ENCODE data around the gene WDR17. TPM values are rescaled to one million over a fixed set of nuclear protein-coding genes. Genes with fewer than 3 reads are reported as not detected.

WDR17 gene
- total RNA-seq, 2 experiments from 2014 or later = 0.83 to 0.87 TPM

DNA sequence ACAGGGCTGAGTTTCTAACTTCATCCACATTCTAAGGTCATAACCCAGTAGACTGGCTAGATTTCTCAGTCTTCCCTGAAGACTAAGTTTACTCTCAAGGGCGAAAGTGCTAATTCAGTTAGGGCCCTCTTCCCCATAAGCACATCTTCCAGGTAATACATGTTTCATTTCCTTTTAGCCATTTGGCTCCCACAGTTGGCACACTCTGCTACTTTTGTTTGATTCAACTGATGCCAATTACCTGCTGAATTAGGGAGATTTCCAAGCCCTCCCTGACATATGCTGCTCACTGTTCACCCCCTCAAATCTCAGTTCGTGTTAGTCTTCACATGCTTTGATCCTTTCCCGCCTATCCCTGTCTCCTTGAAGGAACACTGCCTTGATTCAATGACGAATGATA is 17.0 kb upstream of the WDR17 start:
- peaks cover 3% of the 10 kb centered on the region for H3K4me1 Mint-ChIP-seq
- no peaks in the 10 kb centered on the region for H3K36me3 Mint-ChIP-seq (ENCODE audit: low read depth)
- no peak overlapping the region for H3K4me3 Mint-ChIP-seq
- H3K27me3 Mint-ChIP-seq = peaks cover 1% of the 10 kb centered on the region
- POLR2A ChIA-PET = no interaction called here
- H3K27ac Mint-ChIP-seq = no peak overlapping the region
- no peak for DNase-seq
- CTCF ChIA-PET = no interaction called here
- no peaks in the 10 kb centered on the region for H3K9me3 Mint-ChIP-seq

DNA sequence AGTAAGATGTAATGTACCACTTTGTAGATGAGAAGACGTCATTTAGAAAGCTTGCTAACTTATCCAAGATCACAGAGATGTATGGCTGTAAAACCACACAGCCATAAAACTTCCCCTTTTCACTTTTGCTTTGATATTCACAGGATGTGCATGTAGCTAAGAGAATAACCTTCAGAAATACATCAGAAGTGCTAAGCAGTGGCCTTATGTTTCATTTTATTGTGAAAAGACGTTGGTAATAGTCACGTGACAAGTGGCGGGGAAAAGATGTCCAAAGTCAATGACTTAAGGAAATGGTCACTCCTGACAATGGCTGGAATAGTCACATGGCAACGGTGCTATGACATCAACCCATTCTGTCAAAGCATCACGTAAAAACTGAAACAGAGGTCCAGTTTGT is 12.9 kb upstream of the WDR17 start:
- Mint-ChIP-seq H3K9me3 (no peaks in the 10 kb centered on the region), H3K36me3 (ENCODE audit: low read depth) (no peaks in the 10 kb centered on the region), H3K27me3 (no peaks in the 10 kb centered on the region), H3K4me1 (peaks cover 3% of the 10 kb centered on the region), H3K4me3 (no peak overlapping the region), H3K27ac (no peak overlapping the region)
- ChIA-PET CTCF (no interaction called here), POLR2A (no interaction called here)
- no peak for DNase-seq

DNA sequence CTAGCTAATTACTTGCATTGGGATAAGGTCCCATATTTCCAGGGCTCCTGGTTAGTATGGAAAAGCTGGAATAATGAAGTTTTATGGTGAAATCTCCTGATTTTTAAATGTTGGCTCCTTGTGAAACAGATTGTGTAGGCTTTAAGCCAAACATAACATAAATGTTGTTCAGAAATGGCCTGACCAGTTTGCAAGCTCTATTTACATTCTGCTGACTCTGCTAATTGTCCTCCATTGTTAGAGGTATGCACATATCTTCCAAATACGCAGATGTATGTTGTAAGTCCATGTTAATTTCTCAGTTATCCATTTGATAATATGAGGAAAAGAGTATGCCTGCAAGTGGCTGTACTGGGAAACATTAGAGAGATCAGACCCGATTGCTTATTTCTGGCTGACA is 11.9 kb upstream of the WDR17 start:
- H3K27me3 Mint-ChIP-seq = no peaks in the 10 kb centered on the region
- no peak overlapping the region for H3K4me3 Mint-ChIP-seq
- DNase-seq = no peak
- peaks cover 3% of the 10 kb centered on the region for H3K4me1 Mint-ChIP-seq
- ChIA-PET CTCF (interaction anchor here (0.6 kb wide), 1 partner anchor 9 kb away, joined by 3 read pairs; no protein-coding TSS in a partner anchor), POLR2A (no interaction called here)
- no peak overlapping the region for H3K27ac Mint-ChIP-seq
- H3K9me3 Mint-ChIP-seq = no peaks in the 10 kb centered on the region
- no peaks in the 10 kb centered on the region for H3K36me3 Mint-ChIP-seq (ENCODE audit: low read depth)

DNA sequence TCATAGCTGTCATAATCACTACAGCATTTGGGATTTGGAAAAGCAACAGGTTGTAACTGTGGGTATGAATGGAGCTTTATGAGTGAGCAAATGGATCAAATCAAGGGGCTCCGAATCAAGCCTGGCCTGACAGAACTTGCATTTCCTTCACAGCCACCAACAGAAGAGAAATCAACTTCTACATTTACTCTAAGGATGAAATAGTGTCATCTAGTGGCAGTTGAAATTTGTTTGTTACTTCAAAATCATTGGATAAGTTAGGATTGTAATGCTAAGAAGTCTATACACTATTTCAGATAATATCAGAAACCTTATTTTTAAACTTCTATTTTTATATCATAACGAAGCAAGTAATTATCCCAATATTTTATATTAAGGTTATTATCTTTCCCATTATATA is 10.7 kb upstream of the WDR17 start:
- ChIA-PET CTCF (no interaction called here), POLR2A (no interaction called here)
- DNase-seq = no peak
- Mint-ChIP-seq H3K27ac (no peak overlapping the region), H3K36me3 (ENCODE audit: low read depth) (no peaks in the 10 kb centered on the region), H3K4me1 (peaks cover 3% of the 10 kb centered on the region), H3K27me3 (peaks cover 3% of the 10 kb centered on the region), H3K4me3 (no peak overlapping the region), H3K9me3 (no peaks in the 10 kb centered on the region)

DNA sequence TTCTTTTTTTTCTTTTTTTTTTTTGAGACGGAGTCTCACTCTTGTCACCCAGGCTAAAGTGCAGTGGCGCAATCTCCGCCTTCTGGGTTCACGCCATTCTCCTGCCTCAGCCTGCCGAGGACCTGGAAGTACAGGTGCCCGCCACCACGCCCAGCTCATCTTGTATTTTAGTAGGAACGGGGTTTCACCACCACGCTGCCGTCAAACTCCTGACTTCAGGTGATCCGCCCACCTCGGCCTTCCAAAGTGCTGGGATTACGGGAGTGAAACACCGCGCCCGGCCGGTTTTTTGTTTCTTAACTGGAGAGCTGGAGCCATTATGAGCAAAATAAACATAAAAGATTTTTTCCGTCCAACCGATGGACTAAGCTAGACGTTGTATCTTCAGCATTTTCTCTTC is 1.9 kb upstream of the WDR17 start:
- Mint-ChIP-seq H3K27ac (no peak overlapping the region), H3K4me1 (peaks cover 12% of the 10 kb centered on the region), H3K9me3 (no peaks in the 10 kb centered on the region), H3K27me3 (peaks cover 32% of the 10 kb centered on the region), H3K36me3 (ENCODE audit: low read depth) (no peaks in the 10 kb centered on the region), H3K4me3 (no peak overlapping the region)
- ChIA-PET CTCF (no interaction called here), POLR2A (no interaction called here)
- no peak for DNase-seq

DNA sequence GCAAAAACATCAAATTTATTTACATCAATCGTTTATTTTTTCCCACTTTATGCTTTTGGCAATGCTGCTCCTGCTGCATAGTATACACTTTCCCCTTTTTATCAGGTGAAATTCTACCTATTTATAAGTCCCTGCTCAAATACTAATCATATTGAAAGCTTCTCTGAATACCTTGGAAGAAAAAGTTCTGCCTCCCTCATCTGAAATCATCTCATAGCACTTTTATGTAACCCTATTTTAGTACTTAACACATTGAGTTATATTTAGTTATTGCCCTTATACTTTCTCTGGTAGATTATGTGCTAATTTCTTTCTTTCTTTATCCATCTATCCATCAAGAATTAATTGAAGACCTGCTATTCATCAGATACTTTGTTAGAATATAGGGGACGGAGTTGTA is 1.1 kb upstream of the WDR17 start:
- CTCF ChIA-PET = no interaction called here
- H3K4me3 Mint-ChIP-seq = no peak overlapping the region
- peaks cover 32% of the 10 kb centered on the region for H3K27me3 Mint-ChIP-seq

DNA sequence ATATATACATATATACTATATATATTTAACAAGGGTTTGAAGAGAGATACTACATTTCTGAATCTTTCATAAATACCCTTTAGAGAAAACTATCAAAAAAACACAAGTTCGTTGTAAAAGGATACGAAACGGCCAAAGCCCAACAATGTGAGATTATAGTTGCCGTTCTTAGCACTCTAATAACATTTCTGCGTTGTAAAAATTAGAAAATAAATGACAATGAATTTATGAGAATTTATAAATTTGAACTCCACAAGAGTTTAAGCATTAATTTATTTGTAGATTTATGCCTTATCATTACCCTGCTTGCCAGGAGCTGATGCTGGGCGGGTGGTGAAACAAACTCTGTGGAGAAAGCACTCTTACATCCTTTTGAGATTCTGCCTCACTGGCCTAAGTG is 1.1 kb downstream of the WDR17 start:
- ChIA-PET POLR2A (no interaction called here), CTCF (no interaction called here)
- Mint-ChIP-seq H3K4me1 (peaks cover 12% of the 10 kb centered on the region), H3K4me3 (no peak overlapping the region), H3K27ac (no peak overlapping the region), H3K9me3 (no peaks in the 10 kb centered on the region), H3K27me3 (peaks cover 22% of the 10 kb centered on the region), H3K36me3 (ENCODE audit: low read depth) (no peaks in the 10 kb centered on the region)
- no peak for DNase-seq

More for the DNA sequence above, 1.1 kb upstream of the WDR17 start:
- Mint-ChIP-seq H3K4me1 (peaks cover 12% of the 10 kb centered on the region), H3K27ac (no peak overlapping the region), H3K9me3 (no peaks in the 10 kb centered on the region), H3K36me3 (ENCODE audit: low read depth) (no peaks in the 10 kb centered on the region)
- no peak for DNase-seq
- POLR2A ChIA-PET = no interaction called here

DNA sequence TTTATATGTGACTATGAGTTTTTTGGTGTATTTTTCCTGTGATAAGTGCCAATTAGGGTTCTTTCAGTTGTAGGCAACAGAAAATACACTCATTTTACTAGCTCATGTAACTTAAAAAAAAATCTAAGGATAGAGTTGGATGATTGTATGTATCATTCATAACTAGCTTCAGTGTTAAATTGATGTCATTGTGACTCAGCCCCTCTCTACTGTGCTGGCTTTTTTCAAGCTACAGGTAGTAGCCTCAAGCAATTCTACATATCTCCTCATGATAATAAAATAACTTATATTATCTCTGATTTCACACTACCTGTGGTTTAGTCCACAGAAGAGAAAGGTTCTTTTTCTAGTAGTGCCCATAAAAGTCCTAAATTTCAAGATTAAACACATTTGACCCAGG is 11.9 kb downstream of the WDR17 start:
- H3K4me1 Mint-ChIP-seq = no peaks in the 10 kb centered on the region
- POLR2A ChIA-PET = no interaction called here
- H3K27me3 Mint-ChIP-seq = peaks cover 3% of the 10 kb centered on the region
- H3K36me3 Mint-ChIP-seq (ENCODE audit: low read depth) = no peaks in the 10 kb centered on the region
- H3K9me3 Mint-ChIP-seq = no peaks in the 10 kb centered on the region
- CTCF ChIA-PET = no interaction called here
- H3K4me3 Mint-ChIP-seq = no peak overlapping the region
- H3K27ac Mint-ChIP-seq = no peak overlapping the region
- no peak for DNase-seq

DNA sequence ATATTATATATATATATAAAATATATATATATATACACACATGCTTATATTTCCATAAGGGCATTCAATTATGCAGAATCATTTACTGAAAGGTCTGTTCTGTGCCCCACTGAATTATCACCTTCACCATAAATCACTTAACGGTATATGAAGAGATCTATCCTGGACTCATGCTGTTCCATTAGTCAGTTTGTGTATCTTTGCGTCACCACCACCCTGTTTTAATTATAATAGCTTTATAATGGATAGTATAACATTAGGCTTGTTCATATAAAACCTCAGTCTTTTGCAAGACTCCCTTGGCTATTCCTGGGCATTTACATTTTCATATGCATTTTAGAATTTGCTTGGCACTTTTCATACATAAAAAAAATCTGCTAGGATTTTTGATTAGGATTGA is 19.1 kb downstream of the WDR17 start:
- CTCF ChIA-PET = no interaction called here
- POLR2A ChIA-PET = no interaction called here
- H3K4me3 Mint-ChIP-seq = no peak overlapping the region
- H3K27me3 Mint-ChIP-seq = no peaks in the 10 kb centered on the region
- DNase-seq = no peak
- no peaks in the 10 kb centered on the region for H3K9me3 Mint-ChIP-seq
- H3K36me3 Mint-ChIP-seq (ENCODE audit: low read depth) = no peaks in the 10 kb centered on the region
- H3K4me1 Mint-ChIP-seq = no peaks in the 10 kb centered on the region
- no peak overlapping the region for H3K27ac Mint-ChIP-seq

DNA sequence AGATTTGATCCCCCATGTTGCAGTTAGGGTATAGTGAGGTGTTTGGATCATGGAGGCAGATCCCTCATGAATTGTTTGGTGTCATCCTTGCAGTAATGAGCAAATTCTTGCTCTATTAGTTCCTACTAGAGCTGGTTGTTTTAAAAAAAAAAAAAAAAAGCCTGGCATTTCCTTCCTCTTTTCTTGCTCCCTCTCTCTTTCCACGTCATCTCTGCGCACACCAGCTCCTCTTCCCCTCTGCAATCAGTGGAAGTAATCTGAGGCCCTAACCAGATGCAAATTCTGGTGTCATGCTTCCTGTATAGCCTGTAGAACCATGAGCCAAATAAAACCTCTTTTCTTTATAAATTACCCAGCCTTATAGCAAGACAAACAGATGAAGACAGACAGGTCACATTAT is 24.5 kb downstream of the WDR17 start:
- CTCF ChIA-PET = no interaction called here
- no peak overlapping the region for H3K27ac Mint-ChIP-seq

DNA sequence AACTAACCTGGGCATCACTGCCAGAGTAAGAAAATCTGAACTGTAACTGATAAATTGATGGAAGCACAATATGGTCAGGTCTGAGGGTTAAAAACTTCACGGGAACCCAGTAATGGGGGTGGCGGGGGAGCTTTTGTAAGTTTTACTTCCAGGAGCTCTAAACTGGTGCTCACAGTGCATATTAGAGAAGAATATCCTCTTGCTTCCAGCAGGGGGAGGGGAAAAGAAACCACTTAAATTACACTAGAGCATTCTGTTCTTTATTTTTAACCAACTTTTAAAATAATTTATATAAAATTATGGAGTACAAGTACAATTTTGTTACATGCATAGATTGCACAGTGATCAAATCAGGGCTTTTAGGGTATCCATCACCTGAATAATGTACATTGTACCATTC is 33.7 kb downstream of the WDR17 start:
- H3K27ac Mint-ChIP-seq = no peak overlapping the region
- POLR2A ChIA-PET = no interaction called here
- H3K36me3 Mint-ChIP-seq (ENCODE audit: low read depth) = no peaks in the 10 kb centered on the region
- CTCF ChIA-PET = no interaction called here
- H3K9me3 Mint-ChIP-seq = no peaks in the 10 kb centered on the region
- H3K4me1 Mint-ChIP-seq = no peaks in the 10 kb centered on the region
- DNase-seq = no peak
- H3K4me3 Mint-ChIP-seq = no peak overlapping the region
- peaks cover 2% of the 10 kb centered on the region for H3K27me3 Mint-ChIP-seq

More for the DNA sequence above, 24.5 kb downstream of the WDR17 start:
- no peak for DNase-seq
- POLR2A ChIA-PET = no interaction called here
- H3K27me3 Mint-ChIP-seq = peaks cover 2% of the 10 kb centered on the region
- no peaks in the 10 kb centered on the region for H3K36me3 Mint-ChIP-seq (ENCODE audit: low read depth)
- H3K9me3 Mint-ChIP-seq = no peaks in the 10 kb centered on the region
- no peak overlapping the region for H3K4me3 Mint-ChIP-seq
- no peaks in the 10 kb centered on the region for H3K4me1 Mint-ChIP-seq

DNA sequence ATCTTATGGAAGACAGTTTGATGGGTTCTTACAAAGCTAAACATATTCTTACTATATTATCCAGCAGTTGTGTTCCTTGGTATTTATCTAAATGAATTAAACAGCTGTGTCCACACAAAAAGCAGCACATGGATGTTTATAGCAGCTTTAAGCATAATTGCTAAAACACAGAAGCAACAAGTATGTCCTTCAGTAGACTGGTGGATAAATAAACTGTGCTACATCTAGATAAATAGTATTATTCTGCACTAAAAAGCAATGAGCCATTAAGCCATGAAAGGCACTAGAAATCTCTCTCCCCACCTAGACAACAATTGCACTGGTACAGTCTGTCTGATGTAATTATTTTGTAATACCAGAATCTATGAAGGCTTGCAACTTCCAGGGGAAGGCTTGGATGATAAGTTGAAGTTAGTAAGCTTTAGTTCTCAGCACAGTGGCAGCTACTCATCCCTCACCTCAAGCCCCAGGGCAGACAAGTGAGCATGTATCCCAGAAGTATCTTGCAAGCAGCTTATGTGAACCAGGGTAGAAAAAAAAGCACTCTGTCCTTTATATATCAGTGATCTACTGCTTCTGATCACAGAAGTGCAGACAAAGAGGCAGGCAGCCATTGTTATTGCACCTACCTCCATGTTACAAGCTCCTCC is 36.9 kb downstream of the WDR17 start:
- H3K9me3 Mint-ChIP-seq = no peaks in the 10 kb centered on the region
- no peak overlapping the region for H3K27ac Mint-ChIP-seq
- ChIA-PET POLR2A (no interaction called here), CTCF (no interaction called here)
- no peaks in the 10 kb centered on the region for H3K36me3 Mint-ChIP-seq (ENCODE audit: low read depth)
- H3K4me3 Mint-ChIP-seq = no peak overlapping the region
- no peak for DNase-seq
- no peaks in the 10 kb centered on the region for H3K4me1 Mint-ChIP-seq
- H3K27me3 Mint-ChIP-seq = peaks cover 2% of the 10 kb centered on the region

DNA sequence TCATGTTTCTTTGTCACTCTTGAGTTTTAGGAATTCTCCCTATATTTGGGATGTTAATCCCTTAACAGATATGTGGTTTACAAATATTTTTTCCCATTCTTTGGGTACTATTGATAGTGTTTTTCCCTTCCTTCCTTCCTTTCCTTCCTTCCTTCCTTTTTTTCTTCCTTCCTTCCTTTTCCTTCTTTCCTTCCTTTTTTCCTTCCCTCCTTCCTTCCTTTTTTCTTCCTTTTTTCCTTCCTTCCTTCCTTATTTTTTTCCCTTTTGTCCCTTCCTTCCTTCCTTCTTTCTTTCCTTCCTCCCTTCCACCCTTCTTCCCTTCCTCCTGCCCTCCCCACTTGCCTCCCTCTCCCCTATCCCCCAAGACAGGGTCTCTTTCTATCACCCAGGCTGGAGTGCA is 42.1 kb downstream of the WDR17 start:
- ChIA-PET POLR2A (no interaction called here), CTCF (no interaction called here)
- H3K4me3 Mint-ChIP-seq = no peak overlapping the region
- no peak for DNase-seq
- no peaks in the 10 kb centered on the region for H3K4me1 Mint-ChIP-seq
- no peaks in the 10 kb centered on the region for H3K27me3 Mint-ChIP-seq
- H3K36me3 Mint-ChIP-seq (ENCODE audit: low read depth) = no peaks in the 10 kb centered on the region
- H3K9me3 Mint-ChIP-seq = no peaks in the 10 kb centered on the region
- no peak overlapping the region for H3K27ac Mint-ChIP-seq

DNA sequence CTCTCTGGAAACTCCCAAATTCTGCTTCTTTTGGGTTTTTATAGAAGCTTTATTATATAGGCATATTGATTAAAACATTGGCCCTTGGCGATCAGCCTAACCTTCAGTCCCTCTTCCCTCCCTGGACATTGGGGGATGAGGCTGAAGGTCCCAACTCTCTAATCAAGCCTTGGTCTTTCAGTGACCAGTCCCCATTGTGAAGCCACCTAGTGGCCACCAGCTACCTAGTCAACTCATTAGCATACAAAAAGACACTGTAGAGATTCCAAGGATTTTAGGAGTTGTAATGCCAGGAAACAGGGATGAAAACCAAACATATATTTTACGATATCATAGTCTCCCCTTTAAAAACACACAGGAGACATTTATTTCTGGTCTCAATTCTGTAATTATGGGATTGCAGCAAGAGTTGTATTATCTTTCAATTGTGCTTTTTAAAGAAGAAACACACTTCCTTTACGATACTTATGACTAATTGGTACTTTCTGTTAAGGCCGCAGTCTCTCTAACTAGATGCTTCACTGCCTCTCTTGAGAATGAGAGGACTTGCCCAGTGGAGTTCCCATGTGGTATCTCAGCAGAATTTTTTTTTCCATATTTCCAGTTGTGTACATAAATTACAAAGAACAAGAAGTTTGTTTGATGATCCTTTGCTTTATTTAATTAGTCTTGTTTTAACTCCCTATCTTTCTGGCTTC is 58.2 kb downstream of the WDR17 start:
- no peak for DNase-seq
- no peaks in the 10 kb centered on the region for H3K36me3 Mint-ChIP-seq (ENCODE audit: low read depth)
- H3K27me3 Mint-ChIP-seq = no peaks in the 10 kb centered on the region
- ChIA-PET POLR2A (no interaction called here), CTCF (no interaction called here)
- H3K27ac Mint-ChIP-seq = no peak overlapping the region
- H3K4me1 Mint-ChIP-seq = peaks cover 5% of the 10 kb centered on the region
- no peaks in the 10 kb centered on the region for H3K9me3 Mint-ChIP-seq
- no peak overlapping the region for H3K4me3 Mint-ChIP-seq
